8988T (cell line): ENCODE results near the gene ATP6V1C2.

ENCODE experiments used
- DNase-seq: peaks from one replicate; pipeline ENCODE4 v3.0.0; 2011

ATP6V1C2 gene

GRCh38 chr2:10721396-10722251, at the start of gene ATP6V1C2:
ATP6V1C2 (plus strand) TSS chr2:10721630; CDS start chr2:10722850, 1,220 bp downstream.
- peak; percentile 70 for DNase-seq

DNA sequence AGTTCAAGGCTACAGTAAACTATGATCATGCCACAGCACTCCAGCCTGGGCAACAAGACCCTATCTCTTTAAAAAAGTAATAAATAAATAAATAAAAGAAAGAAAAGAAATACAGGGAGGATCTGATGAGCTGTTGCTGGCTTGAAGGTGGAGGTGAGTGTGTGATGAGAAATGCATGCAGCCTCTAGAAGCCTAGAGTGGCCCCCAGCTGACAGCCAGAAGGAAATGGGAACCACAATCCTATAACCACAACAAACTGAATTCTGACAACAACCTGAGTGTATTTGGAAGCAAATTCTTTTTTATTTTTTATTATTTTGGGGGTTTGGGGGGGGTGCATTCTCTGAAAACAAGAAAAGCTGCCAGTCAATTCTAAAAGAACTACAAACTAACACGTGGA, 46.3 kb upstream of the ATP6V1C2 start:
- DNase-seq = no peak

- DNase-seq = no peak
These were observed 43.2 kb upstream of the ATP6V1C2 start for GRCh38 chr2:10678225-10678624.

GRCh38 chr2:10680214-10680613, 41.2 kb upstream of the ATP6V1C2 start:
- DNase-seq = no peak

GRCh38 chr2:10680957-10681356, 40.5 kb upstream of the ATP6V1C2 start:
- no peak for DNase-seq

- no peak for DNase-seq
These were observed 35.2 kb upstream of the ATP6V1C2 start for GRCh38 chr2:10686176-10686730.

- no peak for DNase-seq
These were observed 32.3 kb upstream of the ATP6V1C2 start for GRCh38 chr2:10688921-10689807.

DNA sequence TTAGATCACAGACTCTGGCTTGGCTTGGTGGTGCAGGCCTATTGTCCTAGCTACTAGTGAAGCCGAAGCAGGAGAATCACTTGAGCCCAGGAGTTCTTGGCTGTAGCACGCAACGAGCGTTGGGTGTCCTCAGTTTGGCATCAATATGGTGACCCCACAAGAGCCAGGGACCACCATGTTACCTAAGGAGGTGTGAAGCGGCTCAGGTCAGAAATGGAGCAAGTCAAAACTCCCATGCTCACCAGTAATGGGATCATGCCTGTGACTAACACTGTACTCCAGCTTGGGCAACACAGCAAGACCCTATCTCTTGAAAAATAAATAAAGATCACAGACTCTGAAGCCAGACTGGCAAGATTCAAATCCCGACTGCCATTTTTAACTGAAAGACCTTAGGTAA, 29.9 kb upstream of the ATP6V1C2 start:
- no peak for DNase-seq

DNA sequence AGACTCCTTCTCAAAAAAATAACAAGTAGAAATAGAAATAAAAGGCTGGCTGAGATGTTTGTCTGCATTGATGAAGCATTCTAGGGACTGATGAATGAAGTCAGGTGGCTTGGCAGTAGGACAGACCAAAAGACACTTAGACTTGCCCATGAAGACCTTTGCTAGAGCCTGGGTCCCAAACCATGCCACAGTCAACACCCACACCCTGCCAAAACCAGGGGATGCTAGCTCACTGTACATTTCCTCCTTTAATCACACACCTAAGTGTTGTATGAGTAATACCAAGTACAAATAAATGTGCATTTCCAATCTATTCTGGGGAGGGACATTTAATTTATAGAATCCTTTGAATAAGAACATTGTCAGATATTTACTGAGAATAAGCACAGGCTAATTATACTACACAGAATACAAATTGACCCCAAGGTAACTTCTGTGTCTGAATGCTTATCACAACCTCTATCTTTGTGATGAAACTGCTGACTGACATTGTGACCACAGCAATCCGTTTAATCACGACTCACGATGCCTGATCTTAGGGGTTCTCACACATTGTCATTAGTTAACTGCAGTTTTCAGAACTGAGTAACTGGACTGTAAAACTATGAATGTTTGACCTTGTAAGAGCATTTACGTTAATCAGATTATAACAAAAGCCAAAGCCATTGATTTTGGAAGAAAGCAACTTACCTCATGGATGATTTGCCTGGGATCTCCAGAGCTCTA, 21.2 kb upstream of the ATP6V1C2 start:
- no peak for DNase-seq

- DNase-seq = no peak
These were observed 17.3 kb upstream of the ATP6V1C2 start for GRCh38 chr2:10704034-10704594.

- no peak for DNase-seq
These were observed 15.4 kb upstream of the ATP6V1C2 start for GRCh38 chr2:10706033-10706432.

DNA sequence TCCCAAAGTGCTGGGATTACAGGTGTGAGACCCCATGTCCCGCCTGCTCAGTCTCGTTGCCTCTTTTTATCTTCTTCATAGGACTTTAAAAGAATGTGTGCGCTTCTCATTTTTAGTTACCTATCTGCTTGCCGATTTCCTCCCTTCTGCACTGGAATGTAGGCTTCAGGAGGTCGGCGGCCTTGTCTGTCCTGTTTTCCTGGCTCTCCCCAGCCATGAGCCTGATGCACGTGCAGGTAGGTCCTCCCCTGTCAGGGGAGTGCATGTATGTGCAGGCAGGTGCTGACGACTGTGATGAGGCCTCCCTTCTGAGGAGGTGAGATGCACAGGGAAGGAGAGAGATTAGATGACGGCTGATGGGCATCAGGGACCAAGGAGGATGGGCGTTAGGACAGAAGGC, 13.6 kb upstream of the ATP6V1C2 start:
- no peak for DNase-seq

GRCh38 chr2:10709290-10709939, 12.0 kb upstream of the ATP6V1C2 start:
- DNase-seq = no peak

DNA sequence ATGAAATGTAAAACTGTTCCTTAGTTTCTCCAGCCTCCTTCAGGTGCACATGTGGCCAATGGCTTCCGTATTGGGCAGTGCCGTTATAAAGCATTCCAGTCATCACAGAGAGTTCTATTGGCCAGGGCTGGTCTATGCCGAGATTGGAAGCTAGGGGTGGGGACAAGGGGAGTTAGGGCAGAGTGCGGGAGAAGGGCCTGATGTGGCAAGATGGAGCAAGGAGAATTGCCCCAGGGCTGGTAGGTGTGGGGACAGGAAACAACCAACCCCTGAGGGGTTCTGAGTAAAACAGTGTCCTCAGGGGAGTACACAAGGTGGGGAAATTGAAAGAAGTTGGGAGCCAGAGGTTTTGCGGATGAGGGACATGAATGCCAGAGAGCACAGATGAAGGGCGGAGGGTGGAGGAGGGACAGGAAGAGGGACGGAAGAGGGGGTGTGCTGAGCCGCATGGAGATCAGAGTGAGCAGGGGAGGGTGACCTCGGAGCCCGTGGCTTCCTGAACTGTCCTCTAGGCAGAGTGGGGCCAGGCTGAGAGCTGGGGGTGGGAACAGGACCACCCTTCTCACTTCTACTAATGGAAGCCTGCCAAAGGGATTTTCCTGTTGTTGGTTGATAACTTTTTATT, 9.1 kb upstream of the ATP6V1C2 start:
- DNase-seq = no peak

DNA sequence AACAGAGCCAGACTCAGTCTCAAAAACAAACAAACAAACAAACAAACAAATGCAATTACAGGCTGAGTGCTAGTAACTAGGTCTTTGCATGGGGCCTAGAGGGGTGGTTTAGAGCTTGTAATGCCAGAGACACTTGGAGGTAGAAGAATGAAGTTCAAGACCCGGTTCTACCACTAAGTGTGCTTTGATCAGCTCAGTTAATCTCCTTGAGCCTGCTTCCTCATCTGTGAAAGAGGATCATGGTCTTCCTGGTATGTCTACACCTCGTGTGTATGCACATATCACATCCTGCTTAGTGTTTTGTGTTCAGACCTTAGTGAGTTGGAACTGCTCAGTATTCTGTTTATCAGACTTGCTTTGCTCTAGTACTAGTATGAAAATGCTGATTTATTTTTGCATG, 4.8 kb upstream of the ATP6V1C2 start:
- DNase-seq = no peak

DNA sequence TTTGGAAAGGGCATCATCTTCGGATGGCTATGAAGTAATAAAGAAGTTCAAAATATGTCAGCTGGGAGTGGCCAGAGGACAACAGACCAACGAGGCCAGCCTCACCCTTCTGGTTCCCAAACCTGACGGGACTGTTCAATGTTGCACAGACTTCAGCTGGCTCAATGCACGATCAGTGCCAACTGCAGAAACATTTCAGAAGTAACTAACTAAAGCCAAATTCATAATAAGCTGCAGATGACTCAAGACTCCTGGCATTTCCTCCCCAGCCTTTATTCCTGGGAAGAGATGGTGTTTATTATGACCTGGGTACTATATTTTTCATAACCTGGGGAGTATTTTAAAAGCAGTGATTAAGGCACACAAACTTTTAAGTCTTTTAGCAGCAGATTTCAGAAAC, 3.8 kb upstream of the ATP6V1C2 start:
- no peak for DNase-seq

- DNase-seq = no peak
These were observed 1.1 kb upstream of the ATP6V1C2 start for GRCh38 chr2:10720306-10720705.

DNA sequence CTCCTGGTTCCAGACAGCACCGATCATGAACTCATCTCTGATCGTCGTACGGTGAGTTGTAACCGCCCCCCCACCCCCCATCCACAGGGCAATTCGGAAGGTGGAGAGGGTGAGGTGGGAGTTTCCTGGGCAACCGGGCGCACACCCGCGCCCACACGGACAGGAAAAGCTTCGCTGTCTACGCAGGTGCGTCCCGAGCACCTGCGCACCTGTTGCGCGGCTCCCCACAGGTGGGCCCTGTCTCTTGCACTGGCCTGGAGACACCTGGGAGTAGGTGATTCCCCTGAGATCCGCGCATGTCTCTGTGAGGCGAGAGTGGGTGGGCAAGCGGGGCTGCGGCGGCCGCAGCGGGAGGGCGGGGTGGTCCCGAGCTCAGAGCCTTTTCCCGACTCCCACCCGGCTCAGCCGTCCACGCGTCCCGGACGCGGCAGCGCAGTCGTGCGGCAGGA, 459 bp upstream of the ATP6V1C2 start:
- DNase-seq = no peak

DNA sequence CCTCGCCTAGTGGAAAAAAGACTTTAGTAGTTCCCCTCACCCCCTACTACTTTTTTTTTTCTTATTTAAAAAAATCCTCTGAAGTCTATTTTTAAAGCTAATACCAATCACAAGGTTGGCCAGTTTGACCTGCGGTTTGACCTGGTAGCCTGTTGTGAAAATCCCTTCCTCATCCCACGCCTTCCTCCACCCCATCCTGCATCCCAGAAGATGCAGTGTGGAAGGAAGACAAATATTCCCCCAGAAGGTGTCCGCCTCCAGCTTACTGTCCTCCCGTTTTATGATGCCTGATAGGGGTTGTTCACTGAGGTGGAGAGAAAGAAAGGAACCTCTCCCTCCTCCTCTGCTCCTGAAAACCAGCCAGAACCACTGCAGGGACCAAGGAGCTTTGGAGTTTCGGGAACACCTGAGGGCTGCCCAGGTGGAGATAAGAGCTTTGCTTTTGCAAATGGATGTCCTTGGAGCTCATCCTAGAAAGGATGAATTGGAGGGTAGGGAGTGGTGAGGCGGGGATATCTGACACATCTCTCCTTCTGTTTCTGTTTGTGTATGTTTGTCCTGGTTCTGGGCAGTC, 909 bp downstream of the ATP6V1C2 start:
- DNase-seq = no peak

DNA sequence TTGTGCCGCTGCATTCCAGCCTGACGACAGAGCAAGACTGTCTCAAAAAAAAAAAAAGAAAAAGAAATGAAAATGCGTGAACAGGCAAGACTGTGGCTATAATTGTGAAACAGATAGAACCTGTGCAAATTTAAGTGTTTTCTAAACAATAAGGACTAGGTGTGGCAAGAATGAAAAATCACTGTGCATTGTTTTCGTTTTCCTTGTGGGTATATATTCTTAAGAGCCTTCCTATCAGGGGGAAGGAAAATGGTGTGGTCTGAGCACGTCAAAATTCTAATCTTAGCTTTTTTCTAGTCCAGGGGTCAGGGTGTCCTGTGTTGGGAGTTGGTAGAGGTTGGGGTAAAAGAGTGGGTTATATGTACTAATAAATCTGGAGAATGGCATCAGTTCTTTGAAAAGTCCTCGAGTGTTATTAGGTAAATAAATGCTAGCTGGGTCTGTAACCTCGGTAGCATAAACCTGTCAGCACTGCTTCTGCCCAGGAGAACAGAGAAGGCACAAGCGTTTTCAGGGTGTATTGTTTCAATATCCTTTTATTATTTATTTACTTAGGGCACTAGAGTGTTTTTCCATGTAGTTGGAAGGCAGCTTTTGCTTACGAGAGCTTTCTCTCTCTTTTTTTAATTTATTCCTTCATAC, 11.6 kb downstream of the ATP6V1C2 start:
- no peak for DNase-seq

GRCh38 chr2:10733566-10733925, 12.1 kb downstream of the ATP6V1C2 start:
- no peak for DNase-seq
